SHP77 (cell line): Measurements from ENCODE around the gene ZMAT5.

Source experiments
- DNase-seq, 2 experiments: peaks; one replicate each; lab custom pipeline; 2025; lab: John Stamatoyannopoulos, UW

The ZMAT5 gene

DNA sequence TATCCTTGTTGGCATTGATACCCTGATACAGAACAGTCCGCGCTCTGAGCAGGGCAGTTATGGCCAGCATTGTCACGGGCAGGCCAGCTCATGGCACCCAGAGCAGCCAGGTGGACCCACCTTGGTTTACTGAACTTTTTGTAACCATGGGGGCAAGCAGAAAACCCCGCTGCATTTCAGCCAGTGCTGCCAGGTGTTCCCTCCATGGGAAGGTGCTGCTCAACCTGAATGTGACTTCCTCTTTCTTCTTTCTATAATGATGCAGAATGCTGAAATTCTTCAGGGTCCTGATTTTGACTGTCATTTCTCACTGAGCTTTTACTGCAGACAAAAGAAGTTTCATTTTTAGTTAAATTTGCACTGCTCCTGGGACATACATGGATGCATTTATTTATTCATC is 82.6 kb downstream of the ZMAT5 start:
- no peak for DNase-seq

DNA sequence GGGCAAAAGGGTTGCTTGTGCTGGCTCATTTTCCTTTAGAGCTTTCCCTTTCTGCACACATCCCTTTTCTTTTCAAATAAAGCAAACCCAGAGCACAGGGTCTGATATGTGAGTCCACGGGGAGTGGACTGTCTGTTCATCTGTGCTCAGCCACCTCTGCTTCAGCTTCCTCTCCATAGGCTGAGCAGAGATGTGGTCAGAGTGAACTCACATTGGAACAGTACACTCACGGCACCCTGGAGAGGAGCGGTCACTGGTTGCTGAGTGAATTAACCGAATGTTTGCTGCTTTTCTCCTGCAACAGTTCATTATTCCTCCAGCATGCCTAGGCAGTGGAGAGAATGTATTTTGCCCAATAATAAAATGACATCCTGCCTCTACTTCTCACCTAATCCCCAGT is 83.3 kb downstream of the ZMAT5 start:
- no peak for DNase-seq
